A673 (cell line): Measurements from ENCODE around the gene RAPGEF4.

Experiments
- EZH2 ChIP-seq: fragments of 200-600 bp; sonication (generic); IDR thresholded peaks from 2 replicates; pipeline ENCODE4 v1.6.1; 2017; ENCODE audit warnings: borderline replicate concordance, low read depth, mild to moderate bottlenecking, mixed read lengths, antibody characterized with exemption, low read length; ENCODE audit not compliant: poor library complexity, severe bottlenecking
- TF ChIP-seq, protein P1 (sequence below): fragments of 300-800, 200-600 bp; sonication (generic); conservative IDR thresholded peaks from 2 replicates; pipeline ENCODE4 v1.5.1; 2017; ENCODE audit warnings: low read depth, mild to moderate bottlenecking, antibody characterized with exemption, low read length, moderate library complexity, mixed read lengths

DNA sequence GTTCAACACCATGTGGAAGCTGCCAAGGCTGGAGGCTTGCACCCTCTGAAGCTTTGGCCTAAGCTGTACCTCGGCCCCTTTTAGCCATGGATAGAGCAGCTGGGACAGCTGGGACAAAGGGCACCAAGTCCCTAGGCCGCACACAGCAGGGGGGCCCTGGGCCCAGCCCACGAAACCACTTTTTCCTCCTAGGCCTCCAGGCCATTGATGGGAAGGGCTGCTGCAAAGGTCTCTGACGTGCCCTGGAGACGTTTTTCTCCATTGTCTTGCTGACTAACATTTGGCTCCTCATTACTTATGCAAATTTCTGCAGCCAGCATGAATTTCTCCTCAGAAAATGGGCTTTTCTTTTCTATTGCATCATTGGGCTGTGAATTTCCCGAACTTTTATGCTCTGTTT, 13.7 kb downstream of the RAPGEF4 start:
- no peak for TF ChIP-seq EZH2
- TF ChIP-seq, protein P1, sequence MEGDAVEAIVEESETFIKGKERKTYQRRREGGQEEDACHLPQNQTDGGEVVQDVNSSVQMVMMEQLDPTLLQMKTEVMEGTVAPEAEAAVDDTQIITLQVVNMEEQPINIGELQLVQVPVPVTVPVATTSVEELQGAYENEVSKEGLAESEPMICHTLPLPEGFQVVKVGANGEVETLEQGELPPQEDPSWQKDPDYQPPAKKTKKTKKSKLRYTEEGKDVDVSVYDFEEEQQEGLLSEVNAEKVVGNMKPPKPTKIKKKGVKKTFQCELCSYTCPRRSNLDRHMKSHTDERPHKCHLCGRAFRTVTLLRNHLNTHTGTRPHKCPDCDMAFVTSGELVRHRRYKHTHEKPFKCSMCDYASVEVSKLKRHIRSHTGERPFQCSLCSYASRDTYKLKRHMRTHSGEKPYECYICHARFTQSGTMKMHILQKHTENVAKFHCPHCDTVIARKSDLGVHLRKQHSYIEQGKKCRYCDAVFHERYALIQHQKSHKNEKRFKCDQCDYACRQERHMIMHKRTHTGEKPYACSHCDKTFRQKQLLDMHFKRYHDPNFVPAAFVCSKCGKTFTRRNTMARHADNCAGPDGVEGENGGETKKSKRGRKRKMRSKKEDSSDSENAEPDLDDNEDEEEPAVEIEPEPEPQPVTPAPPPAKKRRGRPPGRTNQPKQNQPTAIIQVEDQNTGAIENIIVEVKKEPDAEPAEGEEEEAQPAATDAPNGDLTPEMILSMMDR, result no peak
